IMR-90 (cell line): ENCODE data around the gene MORN5. TPM values are rescaled to one million over a fixed set of nuclear protein-coding genes. Genes with fewer than 3 reads are reported as not detected.

ENCODE experiments used
- ATAC-seq: fragments of 200-7000 bp; cut with Tn5 transposase; 2 replicates; pipeline ENCODE4 v1.9.1; 2020; ENCODE audit warnings: low read depth, mild to moderate bottlenecking, moderate library complexity
- BruUV-seq: library from RNA; stranded (reverse); fragments of 400-500 nt; replicated peaks from 2 replicates; lab custom pipeline; 2021; lab: Mats Ljungman, UMichigan
- CTCF ChIA-PET: fragments of 300-600 bp; formaldehyde crosslinking; extraction: SDS; loops from one replicate; lab custom pipeline; 2021; ENCODE audit warnings: antibody characterized with exemption; lab: Yijun Ruan, JAX
- POLR2A ChIA-PET: fragments of 300-600 bp; sonication (Branson Sonifier 250); formaldehyde crosslinking; loops from one replicate; lab custom pipeline; 2022; ENCODE audit warnings: antibody characterized with exemption; ENCODE audit not compliant: unreplicated experiment; lab: Charles Lee
- DNase-seq: peaks from one replicate; pipeline ENCODE4 v3.0.0; 2013
- H2AFZ ChIP-seq: replicated peaks from 2 replicates; pipeline ENCODE3; 2013; ENCODE audit warnings: low read length, mild to moderate bottlenecking; ENCODE audit not compliant: poor library complexity
- H2AK5ac ChIP-seq: 2 replicates; pipeline ENCODE4 v1.6.1; 2013; ENCODE audit warnings: low read depth, low read length, inconsistent platforms
- H2AK9ac ChIP-seq: replicated peaks from 2 replicates; pipeline ENCODE3; 2013; ENCODE audit warnings: mild to moderate bottlenecking, low read depth, low read length, moderate library complexity; ENCODE audit not compliant: poor library complexity
- H2BK120ac ChIP-seq: 2 replicates; pipeline ENCODE4 v1.6.1; 2013; ENCODE audit warnings: low read depth, low read length, inconsistent platforms
- H2BK15ac ChIP-seq: 3 replicates; pipeline ENCODE4 v1.6.1; 2013; ENCODE audit warnings: low read depth, low read length, inconsistent platforms
- H2BK20ac ChIP-seq: 2 replicates; pipeline ENCODE4 v1.6.1; 2013; ENCODE audit warnings: low read depth, mild to moderate bottlenecking, inconsistent platforms, low read length, moderate library complexity
- H2BK5ac ChIP-seq: 2 replicates; pipeline ENCODE4 v1.6.1; 2013; ENCODE audit warnings: mild to moderate bottlenecking, low read depth, low read length, inconsistent platforms; ENCODE audit not compliant: poor library complexity, severe bottlenecking
- H3K14ac ChIP-seq: replicated peaks from 2 replicates; pipeline ENCODE4 v1.6.1; 2013; ENCODE audit warnings: low read depth, low read length, inconsistent platforms
- H3K18ac ChIP-seq: 2 replicates; pipeline ENCODE4 v1.6.1; 2013; ENCODE audit warnings: low read depth, low read length, control low read depth
- H3K23ac ChIP-seq: 2 replicates; pipeline ENCODE4 v1.6.1; 2013; ENCODE audit warnings: low read depth, low read length, inconsistent platforms
- H3K27ac ChIP-seq: 2 replicates; pipeline ENCODE4 v1.5.1; 2013; ENCODE audit warnings: mild to moderate bottlenecking, control low read depth, low read length; ENCODE audit not compliant: insufficient read depth
- H3K27me3 ChIP-seq: 2 replicates; pipeline ENCODE4 v1.6.1; 2013; ENCODE audit warnings: low read length; ENCODE audit not compliant: control insufficient read depth, insufficient read depth
- H3K36me3 ChIP-seq: 2 replicates; pipeline ENCODE4 v1.6.1; 2013; ENCODE audit warnings: low read length, mixed read lengths; ENCODE audit not compliant: control insufficient read depth, insufficient read depth
- H3K4ac ChIP-seq: 2 replicates; pipeline ENCODE4 v1.6.1; 2013; ENCODE audit warnings: low read depth, low read length, inconsistent platforms
- H3K4me1 ChIP-seq: 2 replicates; pipeline ENCODE4 v1.6.1; 2013; ENCODE audit warnings: low read length, mixed read lengths; ENCODE audit not compliant: control insufficient read depth, insufficient read depth
- H3K4me2 ChIP-seq: 2 replicates; pipeline ENCODE4 v1.6.1; 2013; ENCODE audit warnings: low read depth, mild to moderate bottlenecking, control low read depth, low read length, moderate library complexity
- H3K4me3 ChIP-seq: 2 replicates; pipeline ENCODE4 v1.5.1; 2013; ENCODE audit warnings: low read depth, mild to moderate bottlenecking, control low read depth, low read length, moderate library complexity; ENCODE audit not compliant: insufficient read depth
- H3K56ac ChIP-seq: 2 replicates; pipeline ENCODE4 v1.6.1; 2013; ENCODE audit warnings: low read length, inconsistent platforms; ENCODE audit not compliant: insufficient read depth; ENCODE audit errors: extremely low read depth
- H3K79me1 ChIP-seq, 2 experiments: 2 replicates each; pipeline ENCODE4 v1.6.1; 2013; ENCODE audit warnings: low read length in 2 of 2, inconsistent platforms in 1 of 2, low read depth in 1 of 2
- H3K9ac ChIP-seq: 2 replicates; pipeline ENCODE4 v1.6.1; 2013; ENCODE audit warnings: low read depth, low read length, control low read depth
- H3K9me1 ChIP-seq: 2 replicates; pipeline ENCODE4 v1.6.1; 2013; ENCODE audit warnings: low read length, inconsistent platforms; ENCODE audit not compliant: insufficient read depth
- H3K9me3 ChIP-seq: 2 replicates; pipeline ENCODE4 v1.6.1; 2013; ENCODE audit warnings: low read length; ENCODE audit not compliant: control insufficient read depth, insufficient read depth
- H4K20me1 ChIP-seq: 2 replicates; pipeline ENCODE4 v1.6.1; 2013; ENCODE audit warnings: low read length, inconsistent platforms; ENCODE audit not compliant: insufficient read depth
- H4K5ac ChIP-seq: 2 replicates; pipeline ENCODE4 v1.6.1; 2013; ENCODE audit warnings: mild to moderate bottlenecking, low read depth, low read length, control low read depth
- H4K8ac ChIP-seq, 2 experiments: 2 replicates each; pipeline ENCODE4 v1.6.1; 2013; ENCODE audit warnings: low read depth in 2 of 2, low read length in 2 of 2, control low read depth in 1 of 2, inconsistent platforms in 1 of 2
- H4K91ac ChIP-seq: 2 replicates; pipeline ENCODE4 v1.6.1; 2013; ENCODE audit warnings: low read depth, low read length, inconsistent platforms; ENCODE audit not compliant: insufficient read depth
- BHLHE40 ChIP-seq: fragments of 150-350 bp; IDR thresholded peaks from 2 replicates; pipeline ENCODE4 v1.6.1; 2016; ENCODE audit warnings: mild to moderate bottlenecking, low read depth, low read length
- CEBPB ChIP-seq: IDR thresholded peaks from 2 replicates; pipeline ENCODE4 v1.6.1; 2012; ENCODE audit warnings: low read depth, low read length, improper control_type of control experiment
- CHD1 ChIP-seq: IDR thresholded peaks from 2 replicates; pipeline ENCODE4 v1.6.1; 2012; ENCODE audit warnings: low read depth, low read length, improper control_type of control experiment
- CTCF ChIP-seq: conservative IDR thresholded peaks from 2 replicates; pipeline ENCODE4 v1.5.1; 2012; ENCODE audit warnings: mild to moderate bottlenecking, low read depth, low read length, improper control_type of control experiment
- ELK1 ChIP-seq: fragments of 150-350 bp; IDR thresholded peaks from 2 replicates; pipeline ENCODE4 v1.6.1; 2016; ENCODE audit warnings: low read depth, mild to moderate bottlenecking, low read length, moderate library complexity, borderline replicate concordance
- FOS ChIP-seq: fragments of 150-350 bp; IDR thresholded peaks from 2 replicates; pipeline ENCODE4 v1.6.1; 2016; ENCODE audit warnings: low read depth, low read length
- MAFK ChIP-seq: IDR thresholded peaks from 2 replicates; pipeline ENCODE4 v1.6.1; 2012; ENCODE audit warnings: low read depth, low read length, improper control_type of control experiment
- MAZ ChIP-seq: IDR thresholded peaks from 2 replicates; pipeline ENCODE4 v1.6.1; 2012; ENCODE audit warnings: low read depth, mild to moderate bottlenecking, low read length, improper control_type of control experiment, moderate library complexity, borderline replicate concordance
- MXI1 ChIP-seq: IDR thresholded peaks from 2 replicates; pipeline ENCODE4 v1.6.1; 2012; ENCODE audit warnings: low read depth, mild to moderate bottlenecking, low read length, moderate library complexity, borderline replicate concordance
- NFE2L2 ChIP-seq: fragments of 150-350 bp; IDR thresholded peaks from 2 replicates; pipeline ENCODE4 v1.6.1; 2016; ENCODE audit warnings: low read depth, mild to moderate bottlenecking, low read length
- POLR2A ChIP-seq: IDR thresholded peaks from 2 replicates; pipeline ENCODE4 v1.6.1; 2012; ENCODE audit warnings: mild to moderate bottlenecking, low read depth, low read length
- RAD21 ChIP-seq: IDR thresholded peaks from 2 replicates; pipeline ENCODE4 v1.6.1; 2012; ENCODE audit warnings: low read length, improper control_type of control experiment
- RCOR1 ChIP-seq: IDR thresholded peaks from 2 replicates; pipeline ENCODE4 v1.6.1; 2012; ENCODE audit warnings: mild to moderate bottlenecking, low read length, improper control_type of control experiment; ENCODE audit not compliant: insufficient replicate concordance
- RFX5 ChIP-seq: IDR thresholded peaks from 2 replicates; pipeline ENCODE4 v1.8.0; 2012; ENCODE audit warnings: low read depth, mild to moderate bottlenecking, low read length, moderate library complexity
- SMC3 ChIP-seq: fragments of 150-350 bp; IDR thresholded peaks from 2 replicates; pipeline ENCODE4 v1.6.1; 2016; ENCODE audit warnings: low read depth, mild to moderate bottlenecking, antibody characterized with exemption, low read length, moderate library complexity
- USF2 ChIP-seq: fragments of 150-350 bp; IDR thresholded peaks from 2 replicates; pipeline ENCODE4 v1.6.1; 2017; ENCODE audit warnings: mild to moderate bottlenecking, antibody characterized with exemption, low read length, low read depth
- WGBS, 2 experiments: methylation state at CpG; one replicate each; pipeline versions ENCODE4 v1.1.5 to v1.1.7; 2013; ENCODE audit warnings: missing lambda C conversion rate in 2 of 2; ENCODE audit not compliant: insufficient read length in 1 of 2; ENCODE audit errors: extremely low coverage in 2 of 2; 5-methylcytosine and 5-hydroxymethylcytosine counted together
- dilution Hi-C: fragments of 300-500 bp; cut with HindIII; formaldehyde crosslinking; loops from one replicate; pipeline ENCODE4 v1.14.3; 2018; ENCODE audit warnings: low sequenced_read_pairs; ENCODE audit not compliant: unreplicated experiment
- in situ Hi-C: fragments of 300-500 bp; cut with MboI; formaldehyde crosslinking; loops from 3 replicates; pipeline ENCODE4 v1.14.3; 2019; ENCODE audit warnings: low sequenced_read_pairs, inconsistent platforms, mixed read lengths
- intact Hi-C: fragments of 100-400 bp; cut with micrococcal nuclease; formaldehyde crosslinking; loops from 2 replicates; pipeline ENCODE4 v1.10.0; 2022
- polyA plus RNA-seq, 3 experiments: library from polyadenylated mRNA; depleted of rRNA; stranded (reverse); fragments of >200 nt; gene quantifications; 2 replicates each; pipeline ENCODE4 v1.2.3, GENCODE V29; 2012; ENCODE audit warnings: low replicate concordance in 1 of 3
- total RNA-seq: library from RNA; depleted of rRNA; stranded (reverse); fragments of >200 nt; gene quantifications from 2 replicates; pipeline ENCODE4 v1.2.3, GENCODE V29; 2012

Gene MORN5
- total and polyA plus RNA-seq, 2 of the 4 experiments (the other 2 are of a cell fraction): not detected

- H3K36me3 ChIP-seq: peaks cover 27% of the 10 kb centered on the region
- CTCF ChIA-PET: interaction anchor here (0.9 to 2.2 kb wide), 5 partner anchors 9 to 205 kb away, joined by 3 to 8 read pairs (median 6); partner anchors contain the start of genes MORN5 and NDUFA8
These were observed 14.2 kb upstream of the MORN5 start for GRCh38 chr9:122145592-122145863.

More at GRCh38 chr9:122145592-122145863, 14.2 kb upstream of the MORN5 start:
- TF ChIP-seq RCOR1 (no peak), ELK1 (no peak), BHLHE40 (no peak), RAD21 (no peak), NFE2L2 (no peak), RFX5 (no peak), CHD1 (no peak), FOS (no peak), POLR2A (no peak), MXI1 (no peak), SMC3 (no peak), CEBPB (no peak), MAFK (no peak), CTCF (no peak), USF2 (no peak), MAZ (no peak)
- intact Hi-C loops: no loop called here
- Histone ChIP-seq H3K4me1 (no peaks in the 10 kb centered on the region), H4K20me1 (no peaks in the 10 kb centered on the region), H3K4ac (no peak overlapping the region), H2AFZ (no peak overlapping the region), H3K27ac (no peak overlapping the region), H3K4me2 (no peak overlapping the region), H2AK5ac (no peak overlapping the region), H2BK15ac (no peak overlapping the region), H2BK5ac (no peak overlapping the region), H3K9me3 (no peaks in the 10 kb centered on the region), H3K14ac (no peak overlapping the region), H3K18ac (no peak overlapping the region), H3K9me1 (peaks cover 8% of the 10 kb centered on the region; the same call in 1 of the 2 replicates), H2BK20ac (no peak overlapping the region), H2AK9ac (no peak overlapping the region), H3K9ac (no peak overlapping the region), H3K4me3 (no peak overlapping the region), H3K23ac (no peak overlapping the region), H3K79me1 (peaks cover 4 to 5% of the 10 kb centered on the region in 2 experiments), H2BK120ac (no peak overlapping the region), H4K91ac (no peak overlapping the region), H4K8ac (no peak overlapping the region), H3K27me3 (no peaks in the 10 kb centered on the region), H4K5ac (no peak overlapping the region), H3K56ac (no peak overlapping the region)
- dilution Hi-C loops: no loop called here
- no TSS peak for BruUV-seq
- ATAC-seq (no peak), DNase-seq (no peak)
- in situ Hi-C loops: no loop called here
- 100% methylated on average over 2 of the region's 2 CpGs; no CpG with 5 or more reads in 1 of the 2 experiments for WGBS, 2 experiments
- POLR2A ChIA-PET: no interaction called here
